HG03378 (cell line): ENCODE data around the gene KCNK5.

Source experiments
- ATAC-seq: cut with Tn5 transposase; IDR thresholded peaks from one replicate; pipeline ENCODE4 v1.9.1; 2021; ENCODE audit warnings: mild to moderate bottlenecking, moderate library complexity; ENCODE audit not compliant: unreplicated experiment

KCNK5 gene

DNA sequence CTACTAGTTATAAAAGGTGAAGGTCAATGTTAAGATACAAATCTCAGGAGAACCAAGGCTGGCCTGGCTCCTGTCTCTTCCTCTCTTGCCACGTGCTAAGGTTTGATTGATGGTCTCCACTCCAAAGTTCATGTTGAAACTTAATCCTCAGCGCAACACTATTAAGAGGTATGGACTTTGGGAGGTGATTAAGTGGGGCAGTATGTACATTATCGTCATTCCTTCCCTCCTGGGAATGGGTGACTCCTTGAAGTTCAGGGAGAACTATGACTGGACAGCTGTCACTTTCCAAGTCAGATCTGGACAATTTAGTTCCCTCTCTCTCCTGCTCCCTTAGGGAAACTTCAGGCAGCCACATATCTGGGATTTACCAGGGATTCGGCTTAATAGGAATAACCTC is 50.5 kb downstream of the KCNK5 start:
- ATAC-seq = no peak

DNA sequence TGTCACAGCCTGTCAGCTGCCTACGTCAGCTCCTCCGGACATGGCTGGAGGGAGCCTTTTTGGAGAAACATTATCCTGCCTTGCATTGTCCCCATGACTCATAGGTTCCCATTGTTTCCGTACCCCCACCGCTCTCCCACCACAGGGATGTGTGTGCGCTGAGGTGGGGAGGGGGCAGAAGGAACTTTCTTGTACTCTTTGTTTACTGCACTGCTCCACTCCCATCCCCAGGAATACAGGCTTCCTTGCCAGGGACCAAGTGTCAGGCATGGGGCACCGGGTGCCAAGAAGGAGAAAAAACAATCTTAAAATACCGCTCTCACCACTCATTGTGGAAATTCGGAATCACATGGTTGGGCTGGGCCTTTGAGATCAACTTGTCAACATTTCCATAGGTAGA is 51.0 kb downstream of the KCNK5 start:
- ATAC-seq = no peak

DNA sequence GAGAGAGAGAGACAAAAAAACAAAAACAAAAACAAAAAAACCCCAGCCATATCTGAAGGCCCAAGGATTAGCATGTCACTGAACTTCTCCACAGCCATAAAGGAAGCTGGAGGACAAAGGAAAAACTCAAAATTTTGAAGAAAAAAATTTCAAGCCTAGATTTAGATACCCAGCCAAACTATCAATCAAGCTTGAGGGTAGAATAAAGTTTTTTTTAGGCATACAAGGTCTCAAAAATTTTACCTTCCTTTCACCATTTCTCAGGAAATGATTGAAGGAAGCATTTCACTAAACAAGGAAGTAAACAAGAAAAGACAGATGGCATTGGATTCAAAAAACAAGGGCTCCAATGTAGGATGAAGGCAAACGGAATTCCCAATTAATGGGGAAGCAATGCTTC is 52.1 kb downstream of the KCNK5 start:
- ATAC-seq = no peak

DNA sequence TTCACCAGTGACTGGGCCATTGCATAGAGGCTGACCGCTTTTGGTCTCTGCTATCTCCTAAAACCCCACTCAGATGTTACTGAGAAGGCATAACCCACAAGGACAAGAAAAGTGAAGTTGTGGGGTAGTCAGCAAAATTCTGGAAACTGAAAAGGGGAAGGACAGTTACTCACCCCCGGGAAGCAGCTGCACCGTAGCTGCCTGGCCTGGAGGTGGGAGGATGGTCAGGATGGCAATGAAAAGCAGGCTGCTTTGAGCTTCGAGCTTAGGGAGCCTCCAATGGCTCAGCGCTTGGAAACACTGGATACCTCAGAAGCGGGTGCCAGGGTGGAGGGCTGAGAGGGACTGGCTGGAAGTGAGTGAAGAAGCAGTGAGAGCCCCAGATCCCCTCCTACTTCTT is 56.0 kb downstream of the KCNK5 start:
- ATAC-seq = no peak

DNA sequence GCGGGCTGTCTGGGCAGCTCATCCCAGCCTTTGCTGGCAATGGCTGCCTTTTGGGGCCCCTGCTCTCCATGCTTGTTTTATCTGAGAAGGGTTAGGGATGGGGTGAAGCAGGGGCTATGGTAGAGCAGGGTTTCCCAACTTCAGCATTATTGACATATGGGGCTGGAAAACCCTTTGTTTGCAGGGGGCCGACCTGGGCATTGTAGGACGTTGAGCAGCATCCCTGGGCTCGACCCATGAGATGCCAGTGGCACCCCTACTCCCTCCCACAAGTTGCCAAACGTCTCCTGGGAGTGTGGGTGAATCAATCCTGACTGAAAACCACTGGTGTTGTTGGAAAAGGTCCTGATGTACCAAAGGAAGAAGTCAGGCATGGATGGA is 56.9 kb downstream of the KCNK5 start:
- no peak for ATAC-seq

DNA sequence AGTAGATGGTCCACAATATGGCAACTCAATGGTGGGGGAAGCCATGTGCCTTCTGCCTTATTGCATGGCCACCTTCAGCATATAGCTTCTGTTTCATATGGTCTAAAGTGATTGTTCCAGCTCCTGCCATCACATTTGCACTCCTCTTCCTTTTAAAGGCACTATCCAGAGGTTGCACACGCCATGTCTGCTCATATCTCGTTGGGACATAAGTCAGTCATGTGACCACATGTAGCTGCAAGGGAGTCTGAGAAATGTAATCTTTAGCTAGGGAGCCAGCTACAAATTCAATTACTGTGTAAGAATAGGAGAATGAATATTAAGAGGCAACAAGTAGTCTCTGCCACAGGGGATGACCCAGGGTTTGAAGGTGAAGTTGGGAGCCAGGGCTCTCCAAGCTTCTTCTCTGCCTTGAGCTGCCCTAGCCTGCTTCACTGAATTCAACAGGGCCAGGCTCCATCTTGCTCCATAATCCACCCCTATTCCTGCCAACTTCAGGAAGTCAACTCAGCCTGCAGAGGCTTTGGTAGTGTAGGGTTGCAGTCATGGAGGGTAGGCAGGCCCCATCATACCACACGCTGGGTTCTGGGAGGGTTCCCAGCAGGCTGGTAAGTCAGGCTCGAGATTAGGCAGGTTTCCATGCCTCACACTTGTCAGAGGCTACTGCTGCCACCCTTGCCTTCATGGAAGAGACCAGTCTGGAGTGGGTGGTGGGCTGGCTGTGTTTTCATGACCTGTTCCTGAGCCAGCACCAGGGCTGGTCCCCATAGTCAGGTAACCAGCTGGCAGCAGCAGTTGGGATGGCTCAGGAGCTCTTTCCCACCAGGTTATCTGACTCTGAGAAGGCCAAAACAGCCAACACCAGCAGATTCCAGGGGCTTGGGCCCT is 57.5 kb downstream of the KCNK5 start:
- no peak for ATAC-seq

DNA sequence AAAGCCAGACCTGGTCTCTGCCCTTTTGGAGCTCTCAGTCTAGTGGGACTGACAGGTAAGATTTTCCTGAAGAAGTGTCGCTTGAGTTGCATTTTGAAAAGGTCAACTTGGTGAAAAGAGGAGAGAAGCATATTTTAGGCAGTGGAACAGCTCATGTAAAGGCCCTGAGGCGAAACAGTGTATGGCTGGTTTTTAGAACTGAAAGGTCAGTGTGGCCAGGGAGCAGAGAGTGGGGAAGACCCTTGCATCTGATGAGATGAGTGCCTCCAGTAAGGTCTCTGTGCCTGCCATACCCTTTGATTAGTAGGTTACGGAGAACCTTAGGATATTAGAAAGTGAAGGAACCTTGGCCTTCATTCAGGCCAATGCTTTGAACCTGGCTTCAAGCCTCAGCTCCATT is 58.4 kb downstream of the KCNK5 start:
- no peak for ATAC-seq

DNA sequence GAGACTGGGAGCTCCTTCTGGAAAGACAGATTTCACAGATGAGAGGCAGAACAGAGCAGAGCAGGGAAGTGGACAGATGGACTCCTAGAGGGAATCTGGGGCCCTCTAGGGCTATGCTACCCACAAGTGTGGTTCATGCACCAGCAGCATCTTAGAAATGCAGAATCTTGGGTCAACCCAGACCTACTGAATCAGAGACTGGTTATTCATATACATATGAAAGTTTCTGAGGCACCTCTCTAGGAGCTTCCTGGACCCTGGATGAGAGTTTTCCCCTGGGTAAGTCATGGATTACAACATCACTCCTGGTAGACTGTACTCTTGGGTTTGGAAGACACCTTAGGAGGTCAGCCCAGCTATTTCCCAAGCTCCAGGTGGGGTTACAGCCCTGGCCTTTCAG is 58.9 kb downstream of the KCNK5 start:
- no peak for ATAC-seq

DNA sequence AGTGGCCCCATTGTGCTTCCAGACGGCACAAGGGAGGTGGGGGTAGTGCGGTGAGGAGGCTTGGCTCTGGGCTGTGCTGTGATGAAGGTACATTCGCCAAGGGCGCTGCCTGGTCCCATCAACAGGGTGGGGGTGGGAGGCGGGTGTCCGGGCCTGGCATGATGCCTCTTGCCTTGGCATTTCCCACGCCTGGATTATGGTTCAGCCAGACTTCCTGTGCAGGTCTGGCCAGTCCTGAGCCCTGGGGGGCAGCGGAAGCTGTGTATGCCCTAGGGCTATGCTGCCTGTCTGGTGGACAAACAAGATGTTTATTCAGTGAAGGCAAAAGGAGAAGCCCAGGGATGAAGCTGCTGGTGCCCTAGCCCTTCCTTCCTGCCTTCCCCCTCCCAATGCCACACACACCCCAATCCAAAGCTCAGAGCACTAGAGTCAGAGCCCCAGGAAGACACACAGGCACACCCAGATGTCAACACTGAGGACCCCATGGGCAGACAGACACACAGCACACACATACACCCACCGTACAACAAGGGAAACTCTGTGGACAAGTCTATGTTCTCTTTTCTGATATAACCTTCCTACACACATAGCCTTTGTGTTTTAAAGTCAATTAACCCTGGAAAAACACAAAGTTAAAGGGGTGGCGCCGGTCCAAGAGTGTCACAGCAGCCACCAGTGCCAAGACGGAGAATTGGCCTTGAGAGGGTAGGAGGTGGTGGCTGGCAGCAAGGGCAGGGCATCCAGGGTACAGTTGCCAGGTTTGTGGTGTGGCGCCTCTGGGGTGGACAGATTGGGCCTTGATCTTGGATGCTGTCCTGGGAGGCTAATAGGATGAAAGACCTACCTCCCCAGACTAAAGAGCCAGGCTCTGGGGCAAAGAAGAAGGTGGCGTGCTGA is 59.6 kb downstream of the KCNK5 start:
- no peak for ATAC-seq

DNA sequence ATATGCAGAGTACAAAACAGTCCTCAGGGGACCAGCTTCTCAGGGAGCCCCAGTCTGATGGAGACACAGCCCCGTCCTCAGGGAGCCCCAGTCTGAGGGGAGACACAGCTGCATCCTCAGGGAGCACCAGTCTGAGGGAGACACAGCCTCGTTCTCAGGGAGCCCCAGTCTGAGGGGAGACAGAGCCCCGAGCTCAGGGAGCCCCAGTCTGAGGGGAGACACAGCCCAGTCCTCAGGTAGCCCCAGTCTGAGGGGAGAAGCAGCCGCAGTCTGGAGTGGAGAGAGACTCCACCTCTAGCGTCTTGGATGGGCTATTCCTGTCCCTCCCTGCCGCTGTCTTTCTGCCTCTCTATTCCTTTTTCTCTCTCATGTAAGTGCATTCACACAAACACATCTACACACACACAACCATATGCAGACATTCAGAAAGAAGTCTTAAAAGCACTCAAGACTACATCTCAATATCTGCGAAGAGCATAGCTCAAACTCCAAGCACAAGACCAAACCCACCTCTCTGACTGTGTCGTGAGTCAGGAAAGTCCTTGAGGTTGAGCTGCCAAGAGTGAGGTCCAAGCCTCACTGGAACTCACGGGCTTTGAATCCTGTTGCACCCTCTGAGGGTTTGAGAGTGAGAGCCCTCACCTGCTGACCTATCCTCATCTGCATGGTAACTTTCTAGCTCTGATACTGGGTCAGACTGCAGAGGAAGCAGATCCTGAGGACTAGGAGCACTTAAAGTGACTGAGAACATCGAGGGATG is 61.2 kb downstream of the KCNK5 start:
- ATAC-seq = no peak

DNA sequence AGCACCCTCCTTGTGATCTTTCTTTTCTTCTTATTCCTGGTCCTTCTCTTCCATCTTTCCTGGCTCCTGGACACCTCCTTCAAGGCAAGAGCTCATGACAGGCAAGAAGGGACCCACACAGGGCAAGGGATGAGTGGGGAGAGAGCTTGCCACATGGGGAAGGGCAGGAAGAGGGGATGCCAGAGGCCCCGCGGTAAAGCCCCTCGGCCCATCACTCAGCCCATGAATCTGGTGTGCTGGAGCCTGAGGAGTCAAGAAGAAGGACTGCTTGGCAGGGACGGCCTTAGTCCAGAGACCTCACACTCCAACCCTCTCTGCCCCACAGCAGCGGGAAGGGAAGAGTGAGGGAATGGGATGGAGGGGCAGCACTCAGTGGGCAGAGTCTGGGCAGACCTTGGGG is 62.0 kb downstream of the KCNK5 start:
- ATAC-seq = no peak

DNA sequence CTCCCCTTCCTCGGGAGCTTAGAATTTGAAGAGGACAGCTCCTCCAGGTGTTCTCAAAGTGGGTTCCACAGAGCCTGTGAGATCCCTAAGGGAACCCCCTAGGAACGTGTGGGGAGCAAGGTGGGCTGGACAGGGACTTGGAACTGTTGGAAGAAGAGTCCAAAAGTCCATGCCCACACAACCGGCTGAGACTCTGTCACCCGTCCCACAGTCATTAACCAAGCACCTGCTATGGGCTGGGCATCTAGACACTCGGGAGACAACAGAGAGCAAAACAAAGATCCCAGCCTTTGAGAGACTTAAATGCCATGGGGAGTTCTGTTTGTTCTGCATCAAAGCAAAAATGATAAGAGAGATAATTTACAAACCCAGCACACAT is 62.4 kb downstream of the KCNK5 start:
- no peak for ATAC-seq

DNA sequence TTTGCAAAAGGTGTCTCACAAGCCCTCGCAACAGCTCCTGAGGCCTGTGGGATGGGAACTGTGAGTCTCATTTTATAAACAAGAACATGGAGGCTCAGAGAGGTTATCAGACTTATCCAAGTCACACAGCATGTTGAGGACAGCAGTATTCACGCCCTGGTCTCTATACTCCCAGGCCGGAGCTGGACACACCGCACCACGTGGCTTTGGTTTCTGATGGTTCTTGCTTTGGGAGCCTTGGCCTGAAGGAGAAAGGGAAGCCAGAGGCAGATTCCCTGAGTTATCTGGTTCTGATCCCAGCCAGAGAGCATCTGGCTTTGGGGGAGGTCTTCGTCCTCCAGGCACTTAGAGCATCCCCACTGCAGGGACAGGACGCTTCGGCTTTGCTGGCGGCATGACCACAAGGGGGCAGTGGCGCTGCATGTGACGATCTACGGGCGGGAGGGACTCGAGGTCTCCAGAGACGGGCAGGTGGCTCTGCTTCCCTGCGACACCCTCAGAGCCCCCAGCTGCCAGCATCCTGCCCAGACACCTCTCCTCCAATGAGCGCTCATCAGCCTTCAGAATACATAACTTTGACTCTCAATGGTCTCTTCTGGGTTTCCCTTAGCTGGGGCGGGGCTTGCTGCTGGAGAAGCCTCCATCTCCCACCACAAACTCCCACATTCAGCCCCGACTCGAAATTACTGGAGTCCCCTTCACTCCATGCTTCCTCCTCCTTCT is 62.9 kb downstream of the KCNK5 start:
- no peak for ATAC-seq

DNA sequence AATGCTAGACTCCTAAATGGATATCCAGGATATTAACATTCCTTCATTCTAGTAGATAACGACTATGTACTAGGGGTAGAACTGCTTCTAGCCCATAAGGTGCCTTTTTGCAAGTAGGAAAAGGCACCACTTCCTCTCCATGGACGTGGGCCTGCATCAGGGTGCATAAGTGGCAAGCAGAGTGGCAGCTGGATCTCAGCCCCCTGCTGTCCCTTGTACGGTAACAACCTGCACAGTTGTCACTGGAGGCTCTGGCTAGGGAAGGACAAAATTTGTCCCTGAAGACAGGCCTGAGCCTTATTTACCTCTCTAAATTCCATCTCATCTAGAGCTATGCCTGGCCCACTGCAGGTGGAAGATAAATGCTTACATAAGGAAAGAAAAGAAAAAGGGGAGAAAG is 71.8 kb downstream of the KCNK5 start:
- ATAC-seq = no peak

DNA sequence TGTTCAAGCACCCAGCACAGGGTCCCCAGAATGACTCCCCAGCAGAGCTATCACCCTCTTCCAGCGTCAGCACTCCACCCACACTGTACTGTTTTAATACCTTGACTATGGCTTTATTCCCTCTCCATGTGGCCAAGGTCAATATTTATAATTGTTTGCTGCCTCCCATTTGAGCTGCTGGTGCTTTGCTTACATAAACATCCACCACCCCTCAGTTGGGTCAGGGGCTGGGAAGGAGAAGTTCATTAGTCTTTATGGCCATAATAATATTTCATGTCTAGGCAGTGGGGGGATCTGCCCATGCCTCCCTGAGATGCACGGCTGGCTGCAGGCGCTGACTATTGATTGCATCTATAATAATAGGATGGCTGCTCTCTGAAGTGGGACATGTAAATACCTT is 72.5 kb downstream of the KCNK5 start:
- ATAC-seq = no peak

DNA sequence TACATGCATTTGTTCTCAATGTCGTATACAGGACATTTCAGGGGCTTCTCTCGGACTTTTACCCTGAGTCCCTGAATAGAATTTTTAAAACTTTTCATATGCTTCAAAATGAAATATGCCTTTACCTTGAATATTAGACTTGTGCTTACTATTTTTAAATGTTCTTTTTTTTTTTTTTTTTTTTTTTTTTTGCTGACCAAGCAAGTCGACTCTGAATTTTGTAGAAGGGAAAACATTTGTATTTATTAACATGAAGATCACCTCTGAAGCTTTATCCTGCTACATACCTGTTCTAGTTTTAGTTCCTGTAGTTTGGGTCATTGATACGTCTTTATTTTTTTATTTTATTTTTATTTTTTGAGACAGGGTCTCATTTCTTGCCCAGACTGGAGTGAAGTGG is 74.6 kb downstream of the KCNK5 start:
- no peak for ATAC-seq

DNA sequence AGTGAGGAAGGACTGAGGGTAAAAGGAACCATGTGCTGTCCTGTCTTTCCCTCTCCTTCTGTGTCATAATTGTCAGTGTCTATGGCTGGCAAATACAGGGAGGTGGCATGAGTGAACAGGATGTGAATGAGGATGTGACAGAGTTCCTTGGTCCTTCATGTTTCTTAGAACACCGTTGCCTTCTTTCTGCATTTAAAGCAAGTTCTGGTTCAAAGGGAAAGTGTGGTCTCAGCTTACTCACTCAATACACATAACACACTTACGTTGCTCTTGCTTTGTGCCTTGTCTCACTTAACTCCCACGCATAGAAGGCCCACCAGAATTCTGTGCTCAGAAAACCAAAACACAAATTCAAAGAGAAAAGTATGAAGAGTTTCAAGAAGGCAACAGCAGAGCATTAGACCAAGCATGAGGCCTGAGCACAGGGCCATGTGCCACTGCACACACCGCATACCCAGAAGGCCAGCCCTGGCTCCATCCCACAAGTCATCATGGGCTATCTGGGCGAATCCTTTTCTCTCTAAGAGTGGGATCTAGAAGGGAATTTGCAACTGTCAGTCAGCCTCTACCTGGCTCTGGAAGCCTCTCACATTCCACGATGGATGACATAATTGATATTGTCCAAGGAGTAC is 75.4 kb downstream of the KCNK5 start:
- no peak for ATAC-seq

DNA sequence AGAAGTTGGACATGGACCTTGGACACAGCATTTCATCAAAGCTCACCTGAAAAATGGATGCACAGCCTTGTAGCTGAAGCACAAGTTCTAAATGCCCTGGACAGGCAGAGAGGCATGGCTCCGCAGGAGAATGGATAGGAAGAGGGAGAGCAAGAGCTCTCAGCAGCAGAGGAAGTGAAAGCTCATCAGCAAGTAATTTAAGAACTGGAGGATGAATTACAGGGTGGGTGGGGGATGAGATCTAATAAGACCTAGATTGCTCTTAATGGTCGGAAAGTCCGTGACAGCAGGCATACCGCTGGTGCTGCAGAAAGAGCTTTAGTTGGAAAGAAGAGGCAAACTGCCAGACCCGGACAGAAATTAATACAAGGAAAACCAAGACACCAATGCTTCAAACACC is 77.0 kb downstream of the KCNK5 start:
- no peak for ATAC-seq

DNA sequence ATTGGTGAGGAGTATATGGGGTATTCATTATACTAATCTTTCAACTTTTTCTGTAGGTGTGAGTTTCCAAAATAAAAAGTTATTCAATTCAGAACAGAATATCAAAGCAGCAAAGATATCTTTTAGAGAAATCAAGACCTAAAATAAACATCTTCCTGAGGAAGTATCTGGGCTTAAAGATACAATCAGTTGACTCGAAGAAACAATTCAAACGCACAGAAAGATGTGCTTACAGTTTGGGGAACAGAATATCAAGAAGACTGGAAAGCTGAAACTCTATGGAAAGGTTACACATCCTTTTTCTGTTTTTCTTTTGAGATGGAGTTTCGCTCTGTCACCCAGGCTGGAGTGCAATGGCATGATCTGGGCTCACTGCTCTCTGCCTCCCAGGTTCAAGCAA is 78.1 kb downstream of the KCNK5 start:
- no peak for ATAC-seq

DNA sequence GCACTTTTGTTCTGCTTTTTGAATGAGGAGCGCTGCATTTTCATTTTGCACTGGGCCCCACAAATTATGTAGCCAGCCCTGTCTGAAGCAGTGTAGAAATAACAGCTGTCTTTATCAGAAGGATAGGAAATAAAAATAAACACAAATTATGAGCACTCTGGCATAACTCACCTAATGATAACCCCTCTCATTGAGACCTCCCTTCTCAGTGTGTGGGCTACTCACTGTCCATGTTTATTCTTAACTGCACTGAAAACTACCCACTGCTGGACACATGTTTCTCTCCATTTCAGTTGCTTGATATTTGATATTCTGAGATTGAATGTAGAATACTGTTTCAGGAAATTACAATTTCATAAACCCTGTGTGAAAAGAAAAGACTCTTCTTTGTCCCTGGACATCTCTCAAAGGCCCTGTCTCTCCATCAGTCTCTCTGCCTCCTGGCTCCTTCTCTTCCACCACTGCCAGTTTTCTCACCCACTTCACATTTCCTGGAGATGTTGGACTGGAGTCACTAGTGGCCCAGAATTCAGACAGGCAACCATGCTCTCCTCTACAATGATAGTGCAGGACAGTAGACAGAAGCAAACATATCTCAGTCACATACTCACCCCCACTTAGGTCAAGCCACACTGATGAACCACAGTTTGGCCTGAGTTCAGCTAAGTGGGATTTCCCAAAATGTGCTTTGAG is 84.6 kb downstream of the KCNK5 start:
- ATAC-seq = no peak
